Activated CD4-positive, alpha-beta T cell treated with anti-CD3 and anti-CD28 coated beads for 48 hours (primary cell): ENCODE measurements around the gene TAF4B.
"Not testable (repeated sequence)": the region's sequence is repeated elsewhere in the genome, so short reads cannot be mapped to it uniquely, and the experiment has no call there.

Experiments
- DNase-seq: peaks from one replicate; pipeline ENCODE4 v3.0.0-alpha.2; 2020

TAF4B gene

DNA sequence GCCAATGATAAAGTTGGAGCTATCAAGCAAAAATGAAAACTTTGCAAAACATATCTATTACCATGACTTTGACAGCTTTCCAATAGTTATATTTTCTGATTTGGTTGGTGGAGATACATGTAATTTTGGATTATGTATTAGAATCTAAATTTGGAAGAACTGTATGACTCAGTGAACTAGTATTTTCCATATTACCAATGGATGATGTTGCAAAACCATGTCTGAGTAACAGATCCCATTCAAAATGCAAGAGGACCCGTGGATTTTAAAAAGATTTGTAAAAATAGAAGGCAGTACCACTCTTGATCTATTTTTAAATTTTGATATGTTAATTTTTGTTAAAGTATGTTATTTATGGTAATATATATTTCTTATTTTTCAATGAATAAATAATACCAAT lies 83.0 kb downstream of the TAF4B start:
- DNase-seq = no peak

DNA sequence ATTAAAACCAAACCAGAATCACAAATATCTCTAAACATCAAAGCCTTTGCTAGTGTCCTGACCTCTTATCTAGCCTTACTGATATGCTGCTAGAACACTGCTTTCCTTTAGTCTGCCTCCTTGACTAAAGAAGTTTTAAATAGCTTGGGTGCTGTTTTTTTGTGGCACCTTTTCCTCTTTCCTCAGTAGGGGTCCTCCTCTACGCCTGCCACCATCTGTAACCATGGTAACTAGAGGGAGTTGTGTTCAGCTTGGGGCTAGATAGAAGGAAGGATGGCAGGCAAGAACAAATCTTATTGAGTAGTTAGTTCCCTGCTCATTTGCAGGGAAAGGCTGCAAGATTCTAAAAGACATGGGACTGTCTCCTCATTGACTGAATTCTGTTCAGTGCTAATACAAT lies 86.0 kb downstream of the TAF4B start:
- DNase-seq = no peak

DNA sequence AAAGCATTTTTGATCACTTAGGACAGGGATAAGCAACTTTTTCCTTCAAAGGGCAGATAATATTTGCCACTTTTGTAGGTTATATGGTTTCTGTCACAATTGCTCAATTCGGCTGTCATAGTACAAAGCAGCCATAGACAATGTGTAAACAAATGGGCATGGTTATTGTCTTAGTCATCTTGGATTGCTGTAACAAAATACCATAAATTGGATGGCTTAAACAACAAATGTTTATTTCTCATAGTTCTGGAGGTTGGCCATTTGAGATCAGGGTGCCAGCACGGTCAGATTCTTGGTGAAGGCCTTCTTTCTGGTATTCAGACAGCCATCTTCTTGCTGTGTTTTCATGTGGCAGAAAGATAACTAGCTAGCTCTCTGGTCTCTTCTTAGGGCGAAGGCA lies 91.2 kb downstream of the TAF4B start:
- DNase-seq = no peak

DNA sequence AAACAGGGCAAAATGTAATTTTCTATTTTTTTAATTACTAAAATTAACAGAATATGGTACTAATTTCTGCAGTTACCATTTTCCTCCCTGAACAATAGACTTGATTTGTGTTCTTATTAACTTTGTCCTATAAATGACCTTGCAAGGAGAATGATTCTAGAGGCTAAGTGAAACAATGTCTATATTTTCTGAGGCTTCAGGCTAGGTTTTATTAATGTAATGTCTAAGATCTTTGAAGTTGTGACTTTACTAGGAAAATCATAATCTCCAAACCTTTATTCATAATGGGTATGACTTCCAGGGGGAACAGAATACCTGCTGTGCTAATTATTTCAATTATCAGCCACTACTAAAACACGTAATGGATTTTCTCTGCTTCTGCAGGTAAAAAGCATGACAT lies 94.4 kb downstream of the TAF4B start:
- no peak for DNase-seq

DNA sequence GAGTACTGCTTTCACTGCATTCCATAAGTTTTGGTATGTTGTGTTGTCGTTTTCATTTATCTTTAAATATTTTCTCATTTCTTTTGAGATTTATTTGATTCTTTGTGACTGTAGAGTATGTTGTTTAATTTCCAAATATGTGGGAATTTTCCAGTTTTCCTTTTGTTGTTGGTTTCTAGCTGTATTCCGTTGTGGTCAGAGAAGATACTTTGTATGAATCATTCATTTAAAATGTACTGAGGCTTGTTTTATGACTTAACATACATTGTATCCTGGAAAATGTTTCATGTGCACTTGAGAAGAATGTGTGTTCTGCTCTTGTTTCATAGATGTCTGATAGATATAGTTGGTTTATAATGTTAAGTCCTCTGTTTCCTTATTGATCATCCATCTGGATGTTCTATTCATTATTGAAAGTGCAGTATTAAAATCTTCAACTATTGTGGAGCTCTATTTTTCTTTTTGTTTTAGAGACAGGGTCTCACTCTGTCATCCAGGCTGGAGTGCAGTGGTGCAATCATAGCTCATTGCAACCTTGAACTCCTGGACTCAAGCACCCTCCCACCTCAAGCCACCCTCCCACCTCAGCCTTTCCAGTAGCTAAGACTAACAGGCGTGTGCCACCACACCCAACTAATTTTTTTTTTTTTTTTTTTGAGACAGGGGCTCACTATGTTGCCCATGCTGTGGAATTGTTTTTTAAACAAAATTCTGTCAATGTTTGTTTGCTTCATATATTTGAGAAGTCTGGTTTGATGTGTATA lies 96.8 kb downstream of the TAF4B start:
- DNase-seq = no peak

DNA sequence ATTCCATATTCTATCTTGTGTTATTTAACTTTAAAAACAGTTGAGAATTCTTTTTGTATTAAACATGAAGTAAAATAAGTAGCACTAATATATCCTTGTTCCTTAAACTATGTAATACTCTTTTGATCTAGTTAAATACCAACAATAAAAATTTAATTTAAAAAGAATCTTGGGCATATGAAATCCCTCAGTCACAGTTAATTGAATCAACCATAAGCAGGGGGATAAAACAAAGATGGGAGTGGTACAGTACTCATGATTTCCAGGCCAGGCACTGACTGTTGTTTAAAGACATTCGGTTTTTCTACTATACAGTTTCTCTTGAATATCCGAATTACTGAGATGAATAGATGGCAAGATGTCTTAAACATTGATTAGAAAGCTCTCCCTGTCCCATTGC lies 99.5 kb downstream of the TAF4B start:
- DNase-seq = no peak

DNA sequence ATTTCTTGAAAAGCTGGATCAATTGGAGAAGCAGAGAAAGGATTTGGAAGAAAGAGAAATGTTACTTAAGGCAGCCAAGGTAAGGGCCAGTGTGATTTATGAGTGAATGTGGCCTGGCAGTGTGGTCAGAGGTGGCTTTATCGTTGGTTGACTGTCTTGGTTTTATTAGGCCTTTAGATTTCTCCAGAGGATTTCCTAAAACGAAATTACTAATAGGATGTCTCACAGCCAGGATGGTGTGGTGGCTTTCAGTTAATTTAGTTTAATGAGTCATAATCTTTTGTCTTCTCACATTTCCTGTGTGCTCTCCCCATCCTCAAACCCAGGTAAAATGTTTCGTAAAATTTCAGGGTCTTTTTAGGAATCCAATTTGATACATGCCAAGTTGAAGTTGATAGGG lies 100.8 kb downstream of the TAF4B start:
- no peak for DNase-seq

DNA sequence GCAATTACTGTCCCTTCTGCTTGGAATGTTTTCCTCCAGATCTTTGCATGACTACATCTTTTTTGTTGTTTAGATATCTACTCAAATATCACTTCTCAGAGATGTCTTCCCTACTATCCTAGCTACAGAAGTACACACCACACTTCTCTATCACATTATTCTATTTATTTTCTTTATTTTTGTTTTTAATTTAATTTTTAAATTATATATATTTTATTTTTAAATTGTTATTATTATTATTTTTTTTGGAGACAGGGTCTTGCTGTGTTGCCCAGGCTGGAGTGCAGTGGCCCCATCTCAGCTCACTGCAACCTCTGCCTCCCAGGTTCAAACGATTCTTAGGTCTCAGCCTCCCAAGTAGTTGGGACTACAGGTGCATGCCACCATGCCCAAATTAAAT lies 106.7 kb downstream of the TAF4B start:
- no peak for DNase-seq

DNA sequence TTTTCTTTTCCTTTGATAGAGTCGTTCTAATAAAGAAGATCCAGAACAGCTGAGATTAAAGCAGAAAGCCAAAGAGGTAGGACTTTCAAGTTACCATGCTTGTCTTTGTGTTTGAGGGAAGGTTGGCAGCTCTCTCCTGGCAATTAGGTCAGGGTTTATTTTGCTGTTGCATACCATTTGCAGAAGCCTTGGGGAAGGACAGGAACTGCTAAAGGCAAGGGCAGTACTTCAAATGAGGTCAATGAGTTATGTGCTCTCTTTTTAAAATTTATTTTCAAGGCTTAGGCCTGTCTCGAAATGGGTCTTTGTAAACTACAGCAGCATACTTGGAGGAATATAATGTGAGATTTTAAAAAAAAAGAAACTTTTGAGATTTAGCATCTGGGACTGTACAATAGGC lies 108.9 kb downstream of the TAF4B start:
- no peak for DNase-seq

DNA sequence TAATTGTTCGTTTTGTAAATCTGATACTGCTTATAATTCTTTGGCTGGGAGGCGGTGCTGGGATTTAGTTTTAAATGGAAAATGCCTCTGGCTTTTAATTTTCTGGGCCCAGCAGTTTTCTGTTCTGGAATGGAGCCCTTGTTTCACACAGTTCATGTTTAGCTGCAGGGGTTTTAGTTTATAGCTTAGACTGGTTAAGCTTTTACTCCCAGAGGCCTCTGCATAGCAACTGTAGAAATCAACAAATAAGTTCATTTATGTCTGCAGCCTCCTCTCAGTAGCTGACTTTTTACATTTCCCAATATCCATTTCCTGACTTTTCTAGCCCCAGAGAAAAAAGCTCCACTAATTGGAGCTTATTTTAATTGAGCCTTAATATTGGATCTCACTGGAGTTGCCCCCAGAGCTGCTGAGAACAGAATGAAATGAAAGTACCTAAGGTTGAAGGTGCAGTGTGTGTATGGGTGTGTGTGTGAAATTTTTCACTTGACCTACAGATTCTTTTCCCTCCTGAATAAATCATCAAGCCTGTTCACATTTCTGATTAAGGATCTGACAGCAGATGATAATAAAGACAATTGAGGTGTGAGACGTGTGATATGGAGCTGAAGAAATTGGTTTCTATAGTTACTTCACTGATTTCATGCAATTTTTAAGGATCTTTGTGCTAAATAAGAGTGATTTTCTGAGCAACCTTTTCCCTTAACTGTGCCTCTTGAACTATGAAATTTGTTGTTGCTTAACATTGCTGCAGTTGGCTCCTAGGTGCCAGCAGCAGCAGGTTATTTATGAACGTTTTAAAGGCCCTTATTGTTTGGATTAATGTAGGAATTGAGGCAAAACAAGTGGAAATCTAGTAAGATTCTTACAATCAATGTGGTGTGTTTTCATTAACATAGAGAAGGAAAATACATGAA lies 109.6 kb downstream of the TAF4B start:
- no peak for DNase-seq

DNA sequence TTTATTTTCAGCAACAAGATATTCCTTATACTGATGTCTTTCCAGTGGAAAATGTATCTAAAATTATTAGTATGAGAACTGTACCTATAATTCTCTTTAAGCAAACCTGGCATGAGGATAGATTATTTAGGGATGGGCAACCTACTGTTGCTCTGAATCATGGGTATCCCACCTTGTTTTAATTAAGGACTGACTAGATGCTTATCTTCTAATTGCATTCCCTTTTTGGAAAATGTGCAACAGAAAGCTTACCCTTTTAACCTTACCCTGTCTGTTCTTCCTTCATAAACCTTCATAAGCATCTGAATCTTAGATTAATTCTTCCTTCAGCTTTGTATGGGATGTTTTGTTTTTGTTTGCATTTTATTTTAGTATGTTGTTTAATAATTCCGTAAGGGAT lies 110.3 kb downstream of the TAF4B start:
- DNase-seq = no peak

DNA sequence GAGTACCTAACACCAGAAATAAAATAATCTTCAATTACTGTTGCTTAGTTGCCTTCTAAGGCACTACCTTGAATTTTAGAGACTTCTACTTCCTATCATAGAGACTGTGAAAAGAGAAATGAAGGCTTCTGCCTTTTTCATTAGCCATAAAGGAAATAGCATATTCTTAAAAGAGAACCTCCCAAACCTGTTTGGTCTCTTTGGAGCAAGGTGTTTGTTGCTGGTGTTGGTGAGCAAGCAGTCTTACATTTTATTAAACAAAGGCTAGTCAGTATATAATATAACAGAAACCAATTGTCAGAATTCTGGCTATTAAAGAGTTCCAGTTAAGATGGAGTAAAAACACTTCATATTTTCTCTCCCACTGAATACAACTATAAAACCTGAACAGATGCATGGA lies 116.4 kb downstream of the TAF4B start:
- DNase-seq = no peak

DNA sequence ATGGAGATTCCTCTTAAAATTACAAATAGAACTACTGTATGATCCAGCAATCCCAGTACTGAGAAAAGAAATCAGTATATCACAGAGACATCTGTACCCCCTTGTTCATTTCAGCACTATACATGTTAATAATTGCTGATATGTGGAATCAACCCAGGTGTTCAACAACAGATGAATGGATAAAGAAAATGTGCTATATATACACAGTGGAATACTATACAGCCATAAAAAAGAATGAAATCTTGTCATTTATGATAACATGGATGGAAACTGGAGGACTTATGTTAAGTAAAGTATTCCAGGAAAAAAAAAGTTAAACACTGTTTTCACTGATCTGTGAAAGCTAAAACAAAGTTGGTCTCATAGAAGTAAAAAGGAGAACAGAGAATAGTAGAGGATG lies 124.7 kb downstream of the TAF4B start:
- no peak for DNase-seq

DNA sequence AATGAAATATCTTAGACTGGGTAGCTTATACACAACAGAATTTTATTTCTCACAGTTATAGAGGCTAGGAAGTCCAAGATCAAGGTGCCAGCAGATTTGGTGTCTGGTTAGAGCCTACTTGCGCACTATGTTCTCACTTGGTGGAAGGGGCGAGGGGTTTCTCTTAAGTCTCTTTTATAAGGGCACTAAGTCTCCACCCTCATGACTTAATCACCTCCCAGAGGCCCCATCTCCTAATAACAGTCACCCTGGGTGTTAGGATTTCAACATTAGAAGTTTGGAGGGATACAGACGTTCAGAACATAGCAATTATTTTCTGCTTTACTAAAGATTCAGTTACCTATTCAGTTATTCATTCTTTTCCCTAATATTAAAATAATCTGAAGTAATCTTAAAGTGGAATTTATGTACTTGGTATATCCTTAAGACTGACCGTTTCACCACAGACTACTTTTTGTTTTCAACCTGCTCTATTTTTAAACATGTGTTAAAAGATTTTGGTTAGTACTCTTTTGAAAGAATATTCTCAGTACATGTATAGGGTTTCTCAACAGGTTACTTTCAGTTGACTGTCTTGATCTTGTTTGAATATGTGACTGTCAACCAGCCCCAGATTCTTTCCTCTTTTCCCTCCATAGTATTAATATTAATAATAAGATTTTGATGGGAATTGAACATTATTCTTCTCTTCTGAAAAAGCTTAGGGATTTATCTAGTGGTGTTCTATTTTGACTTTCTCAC lies 130.0 kb downstream of the TAF4B start:
- DNase-seq = no peak

DNA sequence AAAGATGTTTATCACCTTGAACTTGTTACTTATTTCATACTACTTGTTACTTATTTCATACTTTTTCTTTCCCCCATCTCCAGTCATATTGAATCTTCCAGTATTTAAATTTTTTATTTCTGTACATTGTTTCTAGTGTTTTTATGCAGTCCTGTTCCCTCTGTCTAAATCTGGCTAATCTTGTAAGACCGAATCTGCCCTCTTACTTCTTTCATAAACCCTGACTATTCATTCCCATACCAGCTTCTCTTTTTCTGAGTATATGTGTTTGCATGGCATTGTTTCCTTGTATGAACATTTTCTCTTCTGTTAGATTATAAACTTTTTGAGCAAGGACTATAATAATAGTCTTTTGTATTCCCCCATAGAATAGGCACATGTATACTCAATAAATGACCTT lies 131.7 kb downstream of the TAF4B start:
- no peak for DNase-seq

DNA sequence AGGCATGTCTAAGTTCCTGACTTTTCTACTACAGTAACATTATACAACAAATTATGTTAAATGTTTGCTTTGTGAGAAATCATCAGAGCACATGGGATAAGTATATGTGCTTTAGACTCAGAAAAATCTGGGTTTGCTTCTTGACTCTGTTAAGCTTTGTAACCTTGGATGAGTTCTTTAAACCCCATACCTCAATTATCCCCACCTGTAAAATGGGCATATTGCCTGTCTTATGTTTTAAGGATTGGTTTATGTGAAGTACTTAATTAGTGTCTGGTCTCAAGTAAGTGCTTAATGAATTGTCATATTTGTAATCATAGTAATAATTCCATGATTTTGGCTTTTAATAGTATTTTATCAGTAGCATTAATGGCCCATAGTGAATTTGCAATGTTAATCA lies 135.8 kb downstream of the TAF4B start:
- DNase-seq = no peak

DNA sequence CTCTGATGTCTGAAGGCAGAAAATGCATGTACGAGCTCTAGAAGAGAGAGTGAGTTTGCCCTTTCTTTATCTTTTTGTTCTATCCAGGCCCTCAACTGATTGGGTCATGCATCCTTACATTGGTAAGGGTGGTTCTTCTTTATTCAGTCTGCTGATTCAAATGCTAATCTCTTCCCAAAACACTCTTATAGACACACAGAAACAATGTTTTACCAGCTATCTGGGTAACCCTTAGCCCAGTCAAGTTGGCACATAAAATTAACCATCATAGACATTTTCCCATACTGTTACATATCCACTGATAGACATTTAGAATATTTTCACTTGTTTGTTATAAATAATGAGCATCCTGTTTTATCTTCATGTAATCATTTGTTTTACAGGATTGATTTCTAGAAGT lies 141.2 kb downstream of the TAF4B start:
- DNase-seq = no peak

DNA sequence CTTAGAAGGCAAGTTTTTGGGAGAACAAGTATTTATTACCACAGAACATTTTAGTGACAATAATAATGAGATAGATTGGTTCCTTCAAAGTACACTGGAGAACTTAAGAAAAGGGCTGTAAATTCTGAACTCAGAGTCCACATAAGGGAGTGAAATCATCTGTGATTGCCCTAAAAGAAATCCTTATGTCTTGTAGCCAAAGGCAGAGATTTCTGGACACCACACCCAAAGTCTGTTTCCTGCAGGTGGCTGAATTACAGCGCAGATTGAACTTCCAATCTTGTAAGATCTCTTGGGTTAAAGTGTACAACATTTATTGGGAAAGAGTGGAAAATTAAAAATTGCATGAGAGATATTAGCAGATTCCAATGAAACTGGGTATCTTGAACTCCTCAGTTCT lies 143.8 kb downstream of the TAF4B start:
- DNase-seq = no peak

DNA sequence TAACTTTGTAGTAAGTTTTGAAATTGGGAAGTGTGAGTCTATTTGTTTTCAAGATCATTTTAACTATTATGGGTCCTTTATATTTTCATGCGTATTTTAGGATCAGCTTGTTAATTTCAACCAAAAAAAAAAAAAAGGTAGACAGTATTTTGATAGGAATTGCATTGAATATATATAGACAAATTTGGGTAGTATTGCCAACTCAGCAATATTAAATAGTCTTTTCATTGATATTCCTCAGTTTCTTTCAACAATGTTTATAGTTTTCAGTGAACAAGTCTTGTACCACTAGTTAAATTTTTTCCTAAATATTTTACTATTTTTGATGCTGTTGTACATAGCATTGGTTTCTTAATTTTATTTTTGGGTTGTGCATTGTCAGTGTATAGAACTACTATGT lies 149.9 kb downstream of the TAF4B start:
- DNase-seq = no peak

DNA sequence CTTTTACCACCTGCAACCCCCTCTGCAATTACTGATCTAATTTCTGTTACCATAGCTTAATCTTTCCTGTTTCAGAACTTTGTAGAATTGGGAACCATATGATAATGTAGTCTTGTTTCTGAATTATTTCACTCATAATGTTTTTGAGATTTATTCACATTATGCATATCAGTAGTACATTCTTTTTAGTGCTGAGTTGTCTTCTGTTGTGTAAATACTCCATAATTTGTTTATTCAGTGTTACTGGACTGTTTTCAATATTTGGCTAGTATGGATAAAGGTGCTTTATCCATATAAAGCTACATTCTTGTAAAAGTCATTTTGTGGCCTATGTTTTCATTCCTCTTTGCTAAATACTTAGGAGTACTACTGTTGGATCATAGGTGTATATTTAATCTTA lies 152.5 kb downstream of the TAF4B start:
- DNase-seq = no peak

DNA sequence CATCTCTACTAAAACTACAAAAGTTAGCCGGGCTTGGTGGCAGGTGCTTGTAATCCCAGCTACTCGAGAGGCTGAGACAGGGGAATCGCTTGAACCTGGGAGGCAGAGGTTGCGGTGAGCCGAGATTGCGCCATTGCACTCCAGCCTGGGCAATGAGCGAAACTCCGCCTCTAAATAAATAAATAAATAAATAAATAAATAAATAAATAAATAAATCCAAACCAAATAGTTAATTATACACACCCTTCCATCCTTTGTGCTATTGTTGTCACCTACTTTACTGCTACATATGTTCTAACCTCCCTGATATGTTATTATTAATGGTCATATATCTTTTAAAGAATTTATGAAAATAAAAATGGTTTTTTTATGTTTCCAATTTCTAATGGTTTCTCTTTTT lies 155.3 kb downstream of the TAF4B start:
- not testable (repeated sequence) for DNase-seq

DNA sequence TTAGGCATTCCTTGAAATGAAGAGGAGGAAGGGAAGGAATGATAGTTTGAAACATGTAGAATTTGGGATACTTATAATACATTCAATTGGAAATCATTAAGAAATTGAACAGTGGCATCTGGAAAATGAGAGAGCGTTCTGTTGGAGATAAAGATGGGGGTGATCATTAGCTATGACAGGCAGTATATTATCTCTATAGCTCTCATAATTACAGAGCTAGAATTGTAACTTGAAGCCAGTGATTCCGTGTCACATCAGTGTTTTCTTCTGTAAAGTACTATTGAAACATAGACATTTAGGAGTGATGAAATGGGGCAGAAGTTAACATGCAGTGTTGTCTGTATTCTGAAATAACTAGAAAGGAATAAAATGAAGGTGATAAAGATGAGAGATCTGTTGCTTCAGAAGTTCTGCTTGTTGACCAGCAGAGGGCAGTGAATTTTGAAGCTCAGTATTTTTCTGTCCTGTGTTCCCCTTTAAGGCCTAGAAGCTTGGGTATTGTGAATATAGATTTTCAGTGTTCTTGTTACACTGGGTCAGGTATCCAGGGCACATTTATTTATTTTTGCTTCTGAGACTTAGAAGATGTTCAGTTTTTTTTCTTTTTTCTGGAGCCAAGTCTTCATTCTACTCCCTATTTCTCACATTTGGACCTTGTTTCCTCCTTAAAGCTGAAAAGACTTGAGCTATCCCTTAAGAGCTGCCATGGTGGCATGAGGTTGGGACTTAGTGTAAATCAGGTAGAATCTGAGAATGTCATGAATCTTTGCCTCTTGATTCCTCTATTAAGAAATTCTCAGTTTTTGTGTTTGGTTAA lies 157.4 kb downstream of the TAF4B start:
- DNase-seq = no peak

DNA sequence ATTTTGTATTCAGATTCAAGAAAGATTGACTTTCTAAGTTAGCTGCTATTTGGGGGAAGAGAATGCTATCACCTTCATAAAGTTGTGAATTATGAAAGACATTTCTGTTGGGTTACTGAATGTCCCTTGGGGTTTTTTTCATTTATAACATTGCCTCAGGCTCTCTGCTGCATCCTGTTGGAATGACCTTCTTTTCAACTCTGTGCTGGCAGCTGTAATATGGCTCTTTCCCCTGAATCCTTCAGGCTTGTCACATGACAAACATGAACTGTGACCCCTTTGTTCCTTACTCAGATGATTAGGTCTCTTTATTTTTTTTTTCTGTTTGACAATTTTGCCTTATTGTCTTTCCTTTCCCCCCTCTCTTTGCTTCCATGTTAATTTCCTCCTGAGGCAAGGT lies 159.8 kb downstream of the TAF4B start:
- DNase-seq = no peak
